ENCODE results near the gene FANK1.
"Not testable (repeated sequence)": the region's sequence is repeated elsewhere in the genome, so short reads cannot be mapped to it uniquely, and the experiment has no call there.

The FANK1 gene

GRCh38 chr10:125933693-125934092, 37.3 kb downstream of the FANK1 start:
- DNase-seq: no peak

- DNase-seq: no peak
Observed at GRCh38 chr10:125936331-125936730, 40.0 kb downstream of the FANK1 start.

GRCh38 chr10:125940515-125940914, 44.2 kb downstream of the FANK1 start:
- no peak for DNase-seq

GRCh38 chr10:125951290-125951689, 54.9 kb downstream of the FANK1 start:
- no peak for DNase-seq

GRCh38 chr10:125953778-125954385, 57.5 kb downstream of the FANK1 start:
- no peak for DNase-seq

- no peak for DNase-seq
Observed at GRCh38 chr10:125955766-125956165, 59.4 kb downstream of the FANK1 start.

- DNase-seq: no peak
Observed at GRCh38 chr10:125961743-125962142, 65.4 kb downstream of the FANK1 start.

- DNase-seq: no peak
Observed at GRCh38 chr10:125962200-125962599, 65.8 kb downstream of the FANK1 start.

- DNase-seq: no peak
Observed at GRCh38 chr10:125964558-125964957, 68.2 kb downstream of the FANK1 start.

GRCh38 chr10:125967533-125967932, 71.2 kb downstream of the FANK1 start:
- no peak for DNase-seq

GRCh38 chr10:125970077-125970630, 73.8 kb downstream of the FANK1 start:
- DNase-seq: not testable (repeated sequence)

- DNase-seq: no peak
Observed at GRCh38 chr10:125976960-125977605, 80.7 kb downstream of the FANK1 start.

GRCh38 chr10:125979976-125980375, 83.6 kb downstream of the FANK1 start:
- DNase-seq: no peak

- no peak for DNase-seq
Observed at GRCh38 chr10:125980521-125981035, 84.2 kb downstream of the FANK1 start.

GRCh38 chr10:125982260-125982948, 86.0 kb downstream of the FANK1 start:
- DNase-seq: no peak

- no peak for DNase-seq
Observed at GRCh38 chr10:125983161-125983560, 86.8 kb downstream of the FANK1 start.

GRCh38 chr10:125983656-125984055, 87.3 kb downstream of the FANK1 start:
- no peak for DNase-seq

GRCh38 chr10:125984346-125984745, 88.0 kb downstream of the FANK1 start:
- DNase-seq: no peak

GRCh38 chr10:125984865-125985495, 88.6 kb downstream of the FANK1 start:
- DNase-seq: no peak

- DNase-seq: no peak
Observed at GRCh38 chr10:125985557-125986240, 89.3 kb downstream of the FANK1 start.

GRCh38 chr10:125989791-125990190, 93.4 kb downstream of the FANK1 start:
- DNase-seq: no peak

- no peak for DNase-seq
Observed at GRCh38 chr10:125990974-125991373, 94.6 kb downstream of the FANK1 start.

- DNase-seq: no peak
Observed at GRCh38 chr10:125991392-125991791, 95.0 kb downstream of the FANK1 start.
